ENCODE data around the gene ESYT3.
"Not testable (repeated sequence)": the region's sequence is repeated elsewhere in the genome, so short reads cannot be mapped to it uniquely, and the experiment has no call there.

ESYT3 gene

GRCh38 chr3:138493804-138494606, 59.6 kb downstream of the ESYT3 start:
- no peak for DNase-seq (ENCODE audit: low read depth)

- no peak for DNase-seq (ENCODE audit: low read depth)
Observed at GRCh38 chr3:138494607-138494929, 60.2 kb downstream of the ESYT3 start.

GRCh38 chr3:138495638-138496037, 61.2 kb downstream of the ESYT3 start:
- DNase-seq (ENCODE audit: low read depth) = not testable (repeated sequence)

- no peak for DNase-seq (ENCODE audit: low read depth)
Observed at GRCh38 chr3:138496436-138496835, 62.0 kb downstream of the ESYT3 start.

GRCh38 chr3:138497021-138497420, 62.6 kb downstream of the ESYT3 start:
- no peak for DNase-seq (ENCODE audit: low read depth)

- DNase-seq (ENCODE audit: low read depth) = no peak
Observed at GRCh38 chr3:138497851-138498250, 63.4 kb downstream of the ESYT3 start.

GRCh38 chr3:138498991-138499390, 64.6 kb downstream of the ESYT3 start:
- no peak for DNase-seq (ENCODE audit: low read depth)

- DNase-seq (ENCODE audit: low read depth) = no peak
Observed at GRCh38 chr3:138507524-138507923, 73.1 kb downstream of the ESYT3 start.

GRCh38 chr3:138509586-138509985, 75.2 kb downstream of the ESYT3 start:
- no peak for DNase-seq (ENCODE audit: low read depth)

- no peak for DNase-seq (ENCODE audit: low read depth)
Observed at GRCh38 chr3:138511945-138512344, 77.5 kb downstream of the ESYT3 start.

- no peak for DNase-seq (ENCODE audit: low read depth)
Observed at GRCh38 chr3:138513090-138513843, 78.9 kb downstream of the ESYT3 start.

GRCh38 chr3:138521445-138521844, 87.0 kb downstream of the ESYT3 start:
- not testable (repeated sequence) for DNase-seq (ENCODE audit: low read depth)

Measured in stimulated activated CD8-positive, alpha-beta memory T cell treated with anti-CD3 and anti-CD28 coated beads, Interleukin-4, amount 100 ng/mL, for 24 hours (primary cell).